SU-DHL-6 (cell line): ENCODE data around the gene FERMT3.

Experiments used
- H2AFZ ChIP-seq: fragments of 200-600 bp; sonication (generic); 2 replicates; pipeline ENCODE4 v1.6.1; 2014; ENCODE audit warnings: low read depth, mild to moderate bottlenecking, moderate library complexity, mixed read lengths, antibody characterized with exemption, low read length; ENCODE audit not compliant: severe bottlenecking
- H3F3A ChIP-seq: fragments of 200-600 bp; shearing (Covaris generic); 2 replicates; pipeline ENCODE4 v1.6.0; 2016; ENCODE audit warnings: antibody characterized with exemption, mild to moderate bottlenecking; ENCODE audit not compliant: insufficient read depth
- H3K27ac ChIP-seq: fragments of 200-600 bp; sonication (generic); 2 replicates; pipeline ENCODE4 v1.5.1; 2016; ENCODE audit warnings: low read depth, mild to moderate bottlenecking, low read length, moderate library complexity, mixed read lengths
- H3K27me3 ChIP-seq: fragments of 200-600 bp; sonication (generic), shearing (Covaris generic); 2 replicates; pipeline ENCODE4 v1.6.0; 2014; ENCODE audit warnings: mild to moderate bottlenecking, low read length
- H3K36me3 ChIP-seq: fragments of 200-600 bp; sonication (generic); 2 replicates; pipeline ENCODE4 v1.6.1; 2014; ENCODE audit warnings: mild to moderate bottlenecking, low read length, mixed read lengths
- H3K4me2 ChIP-seq: fragments of 300-600, 200-600 bp; shearing (Covaris generic), sonication (generic); 2 replicates; pipeline ENCODE4 v1.6.0; 2014; ENCODE audit warnings: low read length, low read depth, mild to moderate bottlenecking; ENCODE audit not compliant: poor library complexity, severe bottlenecking
- H3K4me3 ChIP-seq: fragments of 200-600 bp; sonication (generic); 2 replicates; pipeline ENCODE4 v1.5.1; 2014; ENCODE audit warnings: antibody characterized with exemption, low read length, mild to moderate bottlenecking, mixed read lengths; ENCODE audit not compliant: insufficient read depth, poor library complexity, severe bottlenecking
- H3K79me2 ChIP-seq: fragments of 200-600 bp; sonication (generic); 2 replicates; pipeline ENCODE4 v1.6.1; 2014; ENCODE audit warnings: mild to moderate bottlenecking, low read length, moderate library complexity; ENCODE audit not compliant: insufficient read depth
- H3K9ac ChIP-seq: fragments of 200-600 bp; sonication (generic); 2 replicates; pipeline ENCODE4 v1.7.0; 2014; ENCODE audit warnings: mild to moderate bottlenecking, low read length
- H3K9me2 ChIP-seq: fragments of 200-600 bp; sonication (generic); replicated peaks from 2 replicates; pipeline ENCODE4 v1.6.1; 2014; ENCODE audit warnings: low read length; ENCODE audit not compliant: insufficient read depth
- H3K9me3 ChIP-seq: fragments of 200-600 bp; sonication (generic); 2 replicates; pipeline ENCODE4 v1.6.1; 2014; ENCODE audit warnings: low read length, mixed read lengths; ENCODE audit not compliant: insufficient read depth
- H4K20me1 ChIP-seq: fragments of 200-600 bp; sonication (generic); 2 replicates; pipeline ENCODE4 v1.6.1; 2014; ENCODE audit warnings: low read depth, mild to moderate bottlenecking, antibody characterized with exemption, low read length, moderate library complexity, mixed read lengths
- EZH2phosphoT487 ChIP-seq: fragments of 200-600 bp; sonication (generic), shearing (Covaris generic); conservative IDR thresholded peaks from 2 replicates; pipeline ENCODE4 v1.6.1; 2018; ENCODE audit warnings: mild to moderate bottlenecking, antibody characterized with exemption, low read length, moderate library complexity, mixed read lengths
- TF ChIP-seq, protein P1 (sequence below): fragments of 200-600 bp; sonication (generic); IDR thresholded peaks from one replicate; pipeline ENCODE4 v1.5.1; 2017; ENCODE audit warnings: antibody characterized with exemption, mild to moderate bottlenecking, low read length, moderate library complexity; ENCODE audit not compliant: insufficient read depth, poor library complexity, severe bottlenecking

The FERMT3 gene

DNA sequence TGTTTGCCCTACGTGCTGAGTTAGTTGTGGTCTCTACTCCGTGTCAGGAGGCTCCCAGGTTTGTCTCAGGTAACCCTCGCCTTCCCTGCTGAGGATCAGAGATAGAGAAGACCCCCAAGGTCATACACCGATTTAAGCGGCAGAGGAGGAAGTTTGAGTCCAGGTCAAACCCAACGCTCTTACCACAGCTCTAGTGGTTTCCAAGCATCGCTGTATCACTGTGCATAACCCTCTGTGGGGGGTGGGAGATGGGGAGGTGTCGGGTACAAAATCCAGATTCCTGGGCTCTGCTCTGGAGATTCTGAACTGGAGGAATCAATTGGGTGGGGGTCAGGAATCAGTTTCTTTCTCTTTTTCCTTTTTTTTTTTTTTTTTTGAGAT lies 24.5 kb downstream of the FERMT3 start:
- peak overlapping the region; percentile 74 for H3K9ac ChIP-seq
- H2AFZ ChIP-seq, result peak overlapping the region; percentile 21
- peak overlapping the region; percentile 86 for H3K27ac ChIP-seq

DNA sequence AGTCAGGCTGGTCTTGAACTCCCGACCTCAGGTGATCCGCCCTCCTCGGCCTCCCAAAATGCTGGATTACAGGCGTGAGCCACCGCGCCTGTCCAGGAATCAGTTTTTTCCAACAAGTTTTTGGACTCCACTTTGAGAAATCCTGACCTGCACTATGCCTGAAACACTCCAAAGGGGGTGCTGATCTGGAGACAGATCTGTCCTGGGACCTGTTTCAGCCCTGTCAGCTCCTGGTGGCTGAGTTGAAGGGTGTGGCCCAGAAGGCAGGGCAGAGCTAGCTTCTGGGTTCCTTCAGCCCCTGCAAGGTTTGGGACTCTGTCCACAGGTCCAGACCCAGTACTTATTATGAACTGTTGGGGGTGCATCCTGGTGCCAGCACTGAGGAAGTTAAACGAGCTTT lies 25.0 kb downstream of the FERMT3 start:
- H3K4me2 ChIP-seq, result peak overlapping the region; percentile 80
- no peaks in the 10 kb centered on the region for H4K20me1 ChIP-seq
- peaks cover 7% of the 10 kb centered on the region; the same call in 1 of the 2 replicates for H3K79me2 ChIP-seq
- no peak overlapping the region for H3K4me3 ChIP-seq
- no peaks in the 10 kb centered on the region for H3K9me3 ChIP-seq
- H2AFZ ChIP-seq, result no peak overlapping the region
- H3K9ac ChIP-seq, result peak overlapping the region; percentile 74; the same call in 1 of the 2 replicates
- H3K36me3 ChIP-seq, result no peaks in the 10 kb centered on the region
- TF ChIP-seq EZH2phosphoT487, result no peak
- TF ChIP-seq, protein P1, sequence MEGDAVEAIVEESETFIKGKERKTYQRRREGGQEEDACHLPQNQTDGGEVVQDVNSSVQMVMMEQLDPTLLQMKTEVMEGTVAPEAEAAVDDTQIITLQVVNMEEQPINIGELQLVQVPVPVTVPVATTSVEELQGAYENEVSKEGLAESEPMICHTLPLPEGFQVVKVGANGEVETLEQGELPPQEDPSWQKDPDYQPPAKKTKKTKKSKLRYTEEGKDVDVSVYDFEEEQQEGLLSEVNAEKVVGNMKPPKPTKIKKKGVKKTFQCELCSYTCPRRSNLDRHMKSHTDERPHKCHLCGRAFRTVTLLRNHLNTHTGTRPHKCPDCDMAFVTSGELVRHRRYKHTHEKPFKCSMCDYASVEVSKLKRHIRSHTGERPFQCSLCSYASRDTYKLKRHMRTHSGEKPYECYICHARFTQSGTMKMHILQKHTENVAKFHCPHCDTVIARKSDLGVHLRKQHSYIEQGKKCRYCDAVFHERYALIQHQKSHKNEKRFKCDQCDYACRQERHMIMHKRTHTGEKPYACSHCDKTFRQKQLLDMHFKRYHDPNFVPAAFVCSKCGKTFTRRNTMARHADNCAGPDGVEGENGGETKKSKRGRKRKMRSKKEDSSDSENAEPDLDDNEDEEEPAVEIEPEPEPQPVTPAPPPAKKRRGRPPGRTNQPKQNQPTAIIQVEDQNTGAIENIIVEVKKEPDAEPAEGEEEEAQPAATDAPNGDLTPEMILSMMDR, result no peak
- H3K27me3 ChIP-seq, result no peaks in the 10 kb centered on the region
- no peak overlapping the region for H3K27ac ChIP-seq
- H3K9me2 ChIP-seq, result no peaks in the 10 kb centered on the region
- peaks cover 39% of the 10 kb centered on the region for H3F3A ChIP-seq

More for the DNA sequence above, 24.5 kb downstream of the FERMT3 start:
- Histone ChIP-seq H4K20me1 (no peaks in the 10 kb centered on the region), H3K4me3 (peak overlapping the region; percentile 61), H3K4me2 (peak overlapping the region; percentile 80), H3K79me2 (peaks cover 7% of the 10 kb centered on the region; the same call in 1 of the 2 replicates), H3K27me3 (no peaks in the 10 kb centered on the region), H3K9me3 (no peaks in the 10 kb centered on the region), H3K9me2 (no peaks in the 10 kb centered on the region), H3F3A (peaks cover 43% of the 10 kb centered on the region), H3K36me3 (no peaks in the 10 kb centered on the region)
- no peak for TF ChIP-seq EZH2phosphoT487

DNA sequence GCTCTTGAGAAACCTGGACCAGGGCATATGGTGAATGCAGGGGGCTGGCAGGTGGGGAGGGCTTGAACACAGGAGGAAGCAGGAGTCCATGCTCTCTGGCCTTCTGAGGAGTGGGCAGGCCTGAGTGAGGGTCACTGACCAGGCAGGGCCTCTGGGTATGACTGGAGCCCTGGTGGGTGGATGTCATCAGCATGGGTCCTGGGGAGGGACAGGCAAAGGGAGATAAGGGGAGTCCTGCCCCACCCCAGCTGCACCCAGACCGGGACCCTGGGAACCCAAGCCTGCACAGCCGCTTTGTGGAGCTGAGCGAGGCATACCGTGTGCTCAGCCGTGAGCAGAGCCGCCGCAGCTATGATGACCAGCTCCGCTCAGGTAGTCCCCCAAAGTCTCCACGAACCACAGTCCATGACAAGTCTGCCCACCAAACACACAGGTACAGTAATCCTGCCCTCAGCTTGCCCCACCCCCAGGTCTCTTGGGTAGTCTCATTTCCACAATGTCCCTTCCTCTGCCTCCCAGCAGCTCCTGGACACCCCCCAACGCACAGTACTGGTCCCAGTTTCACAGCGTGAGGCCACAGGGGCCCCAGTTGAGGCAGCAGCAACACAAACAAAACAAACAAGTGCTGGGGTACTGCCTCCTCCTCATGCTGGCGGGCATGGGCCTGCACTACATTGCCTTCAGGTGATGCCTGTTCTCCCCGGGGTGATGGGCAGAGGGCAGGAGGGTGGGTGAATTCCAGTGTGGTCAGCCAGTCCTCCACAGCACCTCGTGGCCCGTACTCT lies 25.9 kb downstream of the FERMT3 start:
- H3K27ac ChIP-seq, result no peak overlapping the region
- H3F3A ChIP-seq, result peaks cover 30% of the 10 kb centered on the region
- H3K79me2 ChIP-seq, result peaks cover 7% of the 10 kb centered on the region; the same call in 1 of the 2 replicates
- H3K36me3 ChIP-seq, result no peaks in the 10 kb centered on the region
- no peaks in the 10 kb centered on the region for H4K20me1 ChIP-seq
- H3K4me2 ChIP-seq, result no peak overlapping the region
- H3K27me3 ChIP-seq, result no peaks in the 10 kb centered on the region
- H3K9me3 ChIP-seq, result no peaks in the 10 kb centered on the region
- no peak overlapping the region for H3K9ac ChIP-seq
- H2AFZ ChIP-seq, result no peak overlapping the region
- TF ChIP-seq, protein P1, result no peak
- TF ChIP-seq EZH2phosphoT487, result no peak
- H3K9me2 ChIP-seq, result no peaks in the 10 kb centered on the region
- H3K4me3 ChIP-seq, result no peak overlapping the region

DNA sequence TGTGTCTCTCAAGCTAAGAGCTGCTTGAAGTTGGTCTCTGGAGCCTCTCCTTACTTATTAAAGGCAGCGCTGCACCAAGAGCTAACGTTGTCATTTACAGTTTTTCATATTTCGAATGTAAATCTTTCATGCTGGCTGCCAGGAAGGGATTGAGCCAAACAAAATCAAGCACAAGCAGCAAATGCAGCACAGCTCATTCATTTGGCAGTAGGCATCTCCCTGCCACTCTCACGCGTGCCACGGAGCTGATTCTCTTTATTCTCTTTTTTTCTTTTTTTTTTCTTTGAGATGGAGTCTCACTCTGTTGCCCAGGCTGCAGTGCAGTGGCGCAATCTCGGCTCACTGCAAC lies 26.4 kb downstream of the FERMT3 start:
- Histone ChIP-seq H3K27ac (no peak overlapping the region), H3K4me3 (no peak overlapping the region), H3F3A (peaks cover 28% of the 10 kb centered on the region), H3K9me3 (no peaks in the 10 kb centered on the region), H3K9ac (no peak overlapping the region), H3K79me2 (peaks cover 7% of the 10 kb centered on the region; the same call in 1 of the 2 replicates), H3K4me2 (no peak overlapping the region), H3K36me3 (no peaks in the 10 kb centered on the region), H4K20me1 (no peaks in the 10 kb centered on the region), H2AFZ (no peak overlapping the region), H3K9me2 (no peaks in the 10 kb centered on the region), H3K27me3 (no peaks in the 10 kb centered on the region)
- TF ChIP-seq EZH2phosphoT487, result no peak
- TF ChIP-seq, protein P1, result no peak
